Endothelial cell of umbilical vein (primary cell): ENCODE data around the gene AGBL4. TPM values are rescaled to one million over a fixed set of nuclear protein-coding genes. Genes with fewer than 3 reads are reported as not detected.

Experiments used
- BruUV-seq: library from RNA; stranded (reverse); fragments of 400-500 nt; replicated peaks from 2 replicates; lab custom pipeline; 2021; lab: Mats Ljungman, UMichigan
- CTCF ChIA-PET: fragments of 300-600, 350-600 bp; sonication (Branson Sonifier 250); formaldehyde crosslinking; loops from one replicate; lab custom pipeline; 2021; ENCODE audit warnings: antibody characterized with exemption, inconsistent platforms; lab: Charles Lee
- POLR2A ChIA-PET: fragments of 300-600, 350-600 bp; sonication (Branson Sonifier 250); formaldehyde crosslinking; loops from one replicate; lab custom pipeline; 2021; ENCODE audit warnings: antibody characterized with exemption, inconsistent platforms; lab: Charles Lee
- DNase-seq: peaks from one replicate; pipeline ENCODE4 v3.0.0-alpha.2; 2011; ENCODE audit warnings: low read depth, low spot score
- FAIRE-seq: peaks from 2 replicates; lab custom pipeline; 2011; peaks lifted over from hg19 to GRCh38; lab: Jason Lieb, UNC
- H2AFZ ChIP-seq: 2 replicates; pipeline ENCODE4 v1.6.0; 2012; ENCODE audit warnings: low read depth, low read length, control low read depth, inconsistent platforms
- H3K27ac ChIP-seq: 2 replicates; pipeline ENCODE4 v1.5.1; 2011; ENCODE audit warnings: low read depth, mild to moderate bottlenecking, control low read depth, low read length, moderate library complexity; ENCODE audit not compliant: insufficient read depth
- H3K27me3 ChIP-seq, 2 experiments: 2 replicates each; pipeline versions ENCODE4 v1.6.0 to v1.6.1; 2011; ENCODE audit warnings: low read length in 2 of 2, mixed read lengths in 1 of 2; ENCODE audit not compliant: control insufficient read depth in 2 of 2, insufficient read depth in 2 of 2
- H3K36me3 ChIP-seq, 2 experiments: 2 replicates in 1 of 2; 3 replicates in 1 of 2; pipeline ENCODE4 v1.5.1; 2011; ENCODE audit warnings: low read length in 2 of 2, mild to moderate bottlenecking in 1 of 2, moderate library complexity in 1 of 2; ENCODE audit not compliant: control insufficient read depth in 2 of 2, insufficient read depth in 2 of 2; ENCODE audit errors: extremely low read depth in 1 of 2
- H3K4me1 ChIP-seq: 3 replicates; pipeline ENCODE4 v1.5.1; 2011; ENCODE audit warnings: mild to moderate bottlenecking, low read length; ENCODE audit not compliant: control insufficient read depth, insufficient read depth; ENCODE audit errors: extremely low read depth
- H3K4me2 ChIP-seq: 2 replicates; pipeline ENCODE4 v1.6.1; 2011; ENCODE audit warnings: low read length, control low read depth, mixed read lengths; ENCODE audit not compliant: insufficient read depth
- H3K4me3 ChIP-seq, 3 experiments: fragments of 200-600 bp in 1 of 3; sonication (generic), shearing (Covaris generic) in 1 of 3; replicated peaks in 1 of 3; 2 replicates each; pipeline ENCODE4 v1.5.1; 2011 to 2016; ENCODE audit warnings: control low read depth in 3 of 3, low read length in 3 of 3, mild to moderate bottlenecking in 2 of 3, inconsistent platforms in 1 of 3, low read depth in 1 of 3, moderate library complexity in 1 of 3; ENCODE audit not compliant: insufficient read depth in 1 of 3
- H3K79me2 ChIP-seq: 2 replicates; pipeline ENCODE4 v1.6.0; 2012; ENCODE audit warnings: low read length, inconsistent platforms; ENCODE audit not compliant: control insufficient read depth, insufficient read depth
- H3K9ac ChIP-seq: replicated peaks from 2 replicates; pipeline ENCODE3; 2011; ENCODE audit warnings: low read length, control low read depth; ENCODE audit not compliant: insufficient read depth; ENCODE audit errors: extremely low read depth
- H3K9me1 ChIP-seq: replicated peaks from 3 replicates; pipeline ENCODE4 v1.6.0; 2011; ENCODE audit warnings: mild to moderate bottlenecking, low read length; ENCODE audit not compliant: control insufficient read depth, insufficient read depth; ENCODE audit errors: extremely low read depth
- H3K9me3 ChIP-seq: replicated peaks from 2 replicates; pipeline ENCODE4 v1.5.1; 2012; ENCODE audit warnings: low read length, inconsistent platforms; ENCODE audit not compliant: control insufficient read depth, insufficient read depth
- H4K20me1 ChIP-seq: replicated peaks from 2 replicates; pipeline ENCODE3; 2011; ENCODE audit warnings: mild to moderate bottlenecking, low read length; ENCODE audit not compliant: control insufficient read depth, insufficient read depth; ENCODE audit errors: extremely low read depth
- EZH2 ChIP-seq: IDR thresholded peaks from 2 replicates; pipeline ENCODE4 v1.6.1; 2012; ENCODE audit warnings: borderline replicate concordance, low read depth, mild to moderate bottlenecking, moderate library complexity, low read length, inconsistent platforms; ENCODE audit not compliant: severe bottlenecking
- FOS ChIP-seq: IDR thresholded peaks from 2 replicates; pipeline ENCODE4 v1.6.1; 2011; ENCODE audit warnings: mild to moderate bottlenecking, low read length, moderate library complexity, borderline replicate concordance; ENCODE audit not compliant: insufficient read depth
- GATA2 ChIP-seq: IDR thresholded peaks from 2 replicates; pipeline ENCODE4 v1.7.0; 2011; ENCODE audit warnings: low read depth, mild to moderate bottlenecking, moderate library complexity, mixed read lengths, low read length; ENCODE audit not compliant: insufficient read length, insufficient read depth
- JUN ChIP-seq: IDR thresholded peaks from 2 replicates; pipeline ENCODE4 v1.6.1; 2011; ENCODE audit warnings: borderline replicate concordance, low read depth; ENCODE audit not compliant: insufficient read length, insufficient read depth
- MYC ChIP-seq: IDR thresholded peaks from one replicate; pipeline ENCODE4 v1.6.1; 2011; ENCODE audit warnings: mild to moderate bottlenecking, low read depth, low read length
- POLR2A ChIP-seq: IDR thresholded peaks from 2 replicates; pipeline ENCODE4 v1.6.1; 2012; ENCODE audit warnings: low read depth, mild to moderate bottlenecking, control low read depth, low read length
- POLR2AphosphoS5 ChIP-seq: IDR thresholded peaks from 2 replicates; pipeline ENCODE4 v1.6.1; 2012; ENCODE audit warnings: low read depth, mild to moderate bottlenecking, control low read depth, low read length, moderate library complexity; ENCODE audit not compliant: insufficient read depth
- dilution Hi-C: fragments of 300-500 bp; cut with MboI; formaldehyde crosslinking; loops from one replicate; pipeline ENCODE4 v1.15.0; 2019; ENCODE audit warnings: low sequenced_read_pairs; ENCODE audit not compliant: extremely low pct_ligation_motif_present
- intact Hi-C: fragments of 100-400 bp; cut with micrococcal nuclease; formaldehyde crosslinking; loops from one replicate; pipeline ENCODE4 v1.10.0; 2022
- polyA plus RNA-seq, 4 experiments: library from polyadenylated mRNA; depleted of rRNA in 3 of 4; stranded (reverse) in 3 of 4; unstranded in 1 of 4; fragments of >200 nt; gene quantifications; 2 replicates each; pipeline versions ENCODE4 v1.2.1 to v1.2.3, GENCODE V29; 2011 to 2012; ENCODE audit warnings: missing spikeins in 1 of 4
- total RNA-seq: library from RNA; stranded (reverse); gene quantifications from 2 replicates; pipeline ENCODE4 v1.2.3, GENCODE V29; 2021
- TF ChIP-seq, protein P1 (sequence below): IDR thresholded peaks from 2 replicates; pipeline ENCODE4 v1.6.1; 2011; ENCODE audit not compliant: insufficient read depth, insufficient read length
- TF ChIP-seq, protein P2 (sequence below), 2 donors: IDR thresholded peaks; 1 replicate in 1 of 2; 2 replicates in 1 of 2; pipeline ENCODE4 v1.5.1; 2011; ENCODE audit warnings: low read length in 2 of 2, mild to moderate bottlenecking in 2 of 2, moderate library complexity in 2 of 2, control low read depth in 1 of 2, inconsistent platforms in 1 of 2, low read depth in 1 of 2; ENCODE audit not compliant: insufficient read depth in 1 of 2; ENCODE audit errors: extremely low read depth in 1 of 2

AGBL4 gene
- total and polyA plus RNA-seq, 2 donors (not counting 3 experiments of a cell fraction or from before 2014, with no cell fraction given), result not detected

DNA sequence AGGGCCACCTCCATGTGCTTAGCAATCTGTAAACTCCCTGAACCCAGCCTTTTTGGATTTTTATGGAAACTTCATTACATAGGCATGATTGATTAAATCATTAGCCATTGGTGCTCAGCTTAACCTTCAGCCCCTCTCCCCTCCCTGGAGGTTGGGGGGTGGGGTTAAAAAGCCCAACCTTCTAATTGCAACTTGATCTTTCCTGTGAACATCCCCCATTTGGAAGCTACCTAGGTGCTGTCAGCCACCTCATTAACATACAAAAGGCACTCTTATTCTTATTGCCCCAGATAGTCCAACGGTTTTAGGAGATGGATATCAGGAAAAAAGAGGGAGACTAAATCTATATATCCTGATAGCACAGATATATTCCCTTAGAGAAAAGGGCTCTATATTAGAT, 823.0 kb downstream of the AGBL4 start:
- intact Hi-C loops, result no loop called here

More for the DNA sequence above, 823.0 kb downstream of the AGBL4 start:
- Histone ChIP-seq H3K27me3 (no peaks in the 10 kb centered on the region), H3K9me3 (peaks cover 2% of the 10 kb centered on the region), H3K9ac (no peak overlapping the region), H3K4me3 (no peak overlapping the region), H2AFZ (no peak overlapping the region), H3K27ac (no peak overlapping the region), H3K4me2 (no peak overlapping the region), H3K4me1 (no peaks in the 10 kb centered on the region), H3K36me3 (no peaks in the 10 kb centered on the region), H3K9me1 (no peaks in the 10 kb centered on the region), H3K79me2 (no peaks in the 10 kb centered on the region), H4K20me1 (no peaks in the 10 kb centered on the region)
- TF ChIP-seq, protein P1, sequence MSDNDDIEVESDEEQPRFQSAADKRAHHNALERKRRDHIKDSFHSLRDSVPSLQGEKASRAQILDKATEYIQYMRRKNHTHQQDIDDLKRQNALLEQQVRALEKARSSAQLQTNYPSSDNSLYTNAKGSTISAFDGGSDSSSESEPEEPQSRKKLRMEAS, result no peak
- TF ChIP-seq JUN, result no peak
- no peak for TF ChIP-seq EZH2
- no peak for TF ChIP-seq POLR2AphosphoS5
- TF ChIP-seq MYC, result no peak
- no peak for TF ChIP-seq FOS
- no peak for TF ChIP-seq POLR2A
- TF ChIP-seq, protein P2, sequence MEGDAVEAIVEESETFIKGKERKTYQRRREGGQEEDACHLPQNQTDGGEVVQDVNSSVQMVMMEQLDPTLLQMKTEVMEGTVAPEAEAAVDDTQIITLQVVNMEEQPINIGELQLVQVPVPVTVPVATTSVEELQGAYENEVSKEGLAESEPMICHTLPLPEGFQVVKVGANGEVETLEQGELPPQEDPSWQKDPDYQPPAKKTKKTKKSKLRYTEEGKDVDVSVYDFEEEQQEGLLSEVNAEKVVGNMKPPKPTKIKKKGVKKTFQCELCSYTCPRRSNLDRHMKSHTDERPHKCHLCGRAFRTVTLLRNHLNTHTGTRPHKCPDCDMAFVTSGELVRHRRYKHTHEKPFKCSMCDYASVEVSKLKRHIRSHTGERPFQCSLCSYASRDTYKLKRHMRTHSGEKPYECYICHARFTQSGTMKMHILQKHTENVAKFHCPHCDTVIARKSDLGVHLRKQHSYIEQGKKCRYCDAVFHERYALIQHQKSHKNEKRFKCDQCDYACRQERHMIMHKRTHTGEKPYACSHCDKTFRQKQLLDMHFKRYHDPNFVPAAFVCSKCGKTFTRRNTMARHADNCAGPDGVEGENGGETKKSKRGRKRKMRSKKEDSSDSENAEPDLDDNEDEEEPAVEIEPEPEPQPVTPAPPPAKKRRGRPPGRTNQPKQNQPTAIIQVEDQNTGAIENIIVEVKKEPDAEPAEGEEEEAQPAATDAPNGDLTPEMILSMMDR (IDR thresholded peaks at IDR 0.05; ENCODE audit: extremely low read depth in 1 of 2, insufficient read depth in 1 of 2, low read depth in 1 of 2, low read length in 2 of 2), result no peak
- TF ChIP-seq GATA2, result no peak
- dilution Hi-C loops, result no loop called here
- POLR2A ChIA-PET, result no interaction called here
- no peak for DNase-seq
- CTCF ChIA-PET, result no interaction called here
- no peak for FAIRE-seq
- BruUV-seq, result no TSS peak
